GM12892 (cell line): ENCODE results near the gene SWT1.

Experiments
- POLR2A ChIP-seq: IDR thresholded peaks from 2 replicates; pipeline ENCODE4 v1.6.1; 2011; ENCODE audit warnings: low read depth, low read length, control low read depth
- POLR2AphosphoS5 ChIP-seq: IDR thresholded peaks from 2 replicates; pipeline ENCODE4 v1.6.1; 2011; ENCODE audit warnings: low read depth, low read length, control low read depth
- TAF1 ChIP-seq: IDR thresholded peaks from 2 replicates; pipeline ENCODE4 v1.6.1; 2011; ENCODE audit warnings: low read depth, mild to moderate bottlenecking, control low read depth, low read length, borderline replicate concordance

DNA sequence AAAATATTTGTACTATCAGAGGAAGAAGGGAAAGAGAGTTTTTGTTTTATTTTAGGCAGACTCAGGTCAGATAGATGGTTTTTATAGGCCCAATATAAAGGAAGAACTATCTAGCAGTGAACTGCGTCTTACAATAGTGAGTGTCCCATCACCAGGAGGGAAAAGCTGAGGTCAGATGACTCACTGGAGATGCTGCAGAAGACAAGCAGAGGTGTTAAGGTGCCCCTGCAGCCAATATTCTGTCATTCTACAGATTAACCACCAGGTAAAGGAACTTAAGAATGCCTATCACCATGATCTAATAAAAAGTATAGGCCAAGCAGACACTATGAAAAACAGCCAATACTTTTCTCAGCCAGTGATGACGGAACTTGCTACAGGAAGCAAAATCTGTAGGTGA, 130.5 kb downstream of the SWT1 start:
- TF ChIP-seq POLR2AphosphoS5 = no peak
- no peak for TF ChIP-seq POLR2A
- no peak for TF ChIP-seq TAF1
